Measurements from ENCODE around the gene C17orf50.

C17orf50 gene

GRCh38 chr17:35795007-35795870 is 34.6 kb downstream of the C17orf50 start, which contains the start of gene MMP28:
Gene MMP28 (minus strand): TSS chr17:35795641. CDS start chr17:35795377, 264 bp downstream.
- peak within 1 kb of the TSS; percentile 37 for H3K4me3 ChIP-seq (ENCODE audit: low read depth, low read length)
- no peak for TF ChIP-seq CTCF (IDR thresholded peaks at IDR 0.05; ENCODE audit: low read depth, low read length, missing control alignments)
- no peak for DNase-seq (ENCODE audit: low read depth)

DNA sequence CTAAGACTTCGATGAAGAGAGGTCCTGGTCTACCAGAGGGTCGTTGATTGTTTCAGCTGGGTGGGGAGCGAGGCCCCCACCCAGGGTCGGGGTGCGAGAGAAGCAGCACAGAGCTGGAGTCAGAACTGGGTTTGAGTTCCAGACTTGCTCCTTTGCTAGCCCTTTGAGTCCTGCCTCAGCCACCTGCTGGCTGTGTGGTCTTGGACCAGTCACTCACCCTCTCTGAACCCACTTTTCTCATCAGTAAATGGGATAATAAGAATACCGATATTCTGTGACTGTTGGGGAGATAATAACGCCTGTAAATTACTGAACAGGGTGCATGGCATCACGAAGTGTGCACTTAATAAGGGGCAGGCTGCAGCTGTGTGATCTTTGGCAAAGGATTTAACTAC is 35.2 kb downstream of the C17orf50 start:
- peak overlapping the region; percentile 37 for H3K4me3 ChIP-seq (ENCODE audit: low read depth, low read length)
- no peak for DNase-seq (ENCODE audit: low read depth)
- TF ChIP-seq CTCF (IDR thresholded peaks at IDR 0.05; ENCODE audit: low read depth, low read length, missing control alignments) = no peak

GRCh38 chr17:35796942-35797341 is 36.3 kb downstream of the C17orf50 start:
- no peak for TF ChIP-seq CTCF (IDR thresholded peaks at IDR 0.05; ENCODE audit: low read depth, low read length, missing control alignments)
- no peak for DNase-seq (ENCODE audit: low read depth)
- H3K4me3 ChIP-seq (ENCODE audit: low read depth, low read length) = no peak overlapping the region

DNA sequence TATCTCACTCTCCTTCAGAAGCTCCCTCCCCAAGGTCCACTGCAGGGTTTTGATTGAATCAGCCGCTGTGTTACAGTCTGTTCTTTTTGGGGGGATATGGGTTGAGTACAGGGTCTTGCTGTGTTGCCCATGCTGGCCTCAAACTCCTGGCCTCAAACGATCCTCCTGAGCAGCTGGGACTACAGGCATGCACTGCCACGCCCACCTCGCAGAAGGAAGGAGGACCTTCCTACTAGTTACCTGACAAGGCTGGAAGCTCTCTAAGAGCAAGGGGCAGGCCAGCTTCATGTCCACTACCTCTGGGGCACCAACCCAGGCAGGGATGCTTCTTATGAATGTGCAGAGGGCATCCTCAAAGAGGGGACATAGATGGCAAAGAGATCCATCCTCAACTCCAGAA is 36.7 kb downstream of the C17orf50 start:
- no peak overlapping the region for H3K4me3 ChIP-seq (ENCODE audit: low read depth, low read length)
- no peak for TF ChIP-seq CTCF (IDR thresholded peaks at IDR 0.05; ENCODE audit: low read depth, low read length, missing control alignments)
- no peak for DNase-seq (ENCODE audit: low read depth)

DNA sequence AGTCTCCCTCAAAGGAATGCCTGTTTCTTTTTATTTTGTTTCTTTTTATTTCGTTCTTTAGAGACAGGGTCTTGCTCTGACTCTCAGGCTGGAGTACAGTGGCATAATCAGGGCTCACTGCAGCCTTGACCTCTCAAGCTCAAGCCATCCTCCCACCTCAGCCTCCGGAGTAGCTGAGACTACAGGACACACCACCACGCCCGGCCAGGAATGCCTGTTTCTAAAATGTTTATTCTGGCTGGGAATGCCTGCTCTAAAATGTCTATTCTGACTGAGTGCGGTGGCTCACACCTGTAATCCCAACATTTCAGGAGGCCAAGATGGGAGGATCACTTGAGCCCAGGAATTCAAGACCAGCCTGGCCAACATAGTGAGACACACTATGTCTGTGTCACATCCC is 37.2 kb downstream of the C17orf50 start:
- H3K4me3 ChIP-seq (ENCODE audit: low read depth, low read length) = no peak overlapping the region
- DNase-seq (ENCODE audit: low read depth) = no peak
- TF ChIP-seq CTCF (IDR thresholded peaks at IDR 0.05; ENCODE audit: low read depth, low read length, missing control alignments) = no peak

DNA sequence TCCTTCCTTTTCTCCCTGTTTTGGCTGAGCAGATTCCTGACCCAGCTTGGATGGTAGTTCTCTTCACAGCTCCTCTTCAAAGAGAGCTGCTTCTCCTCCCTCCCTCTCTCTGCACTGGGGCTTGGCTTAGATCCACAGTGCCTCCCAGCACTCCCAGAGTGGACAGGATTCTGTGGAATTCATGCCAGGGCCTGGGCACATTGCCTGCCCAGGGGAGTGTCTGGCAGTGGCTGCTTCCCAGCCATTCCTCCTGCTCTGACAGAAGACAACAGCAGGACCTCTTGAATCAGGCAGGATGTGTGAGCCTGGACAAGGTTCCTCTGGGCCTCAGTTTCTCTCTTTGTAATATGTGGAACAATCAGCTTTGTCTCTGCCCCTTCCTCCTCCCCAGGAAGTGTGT is 39.3 kb downstream of the C17orf50 start:
- no peak for TF ChIP-seq CTCF (IDR thresholded peaks at IDR 0.05; ENCODE audit: low read depth, low read length, missing control alignments)
- DNase-seq (ENCODE audit: low read depth) = no peak
- no peak overlapping the region for H3K4me3 ChIP-seq (ENCODE audit: low read depth, low read length)

Data from GM12864 (cell line).